Measurements from ENCODE around the gene SLC7A10. TPM values are rescaled to one million over a fixed set of nuclear protein-coding genes. Genes with fewer than 3 reads are reported as not detected.
"Not testable (repeated sequence)": the region's sequence is repeated elsewhere in the genome, so short reads cannot be mapped to it uniquely, and the experiment has no call there.

The SLC7A10 gene
- total RNA-seq, 1 experiment from 2014 or later, result not detected

DNA sequence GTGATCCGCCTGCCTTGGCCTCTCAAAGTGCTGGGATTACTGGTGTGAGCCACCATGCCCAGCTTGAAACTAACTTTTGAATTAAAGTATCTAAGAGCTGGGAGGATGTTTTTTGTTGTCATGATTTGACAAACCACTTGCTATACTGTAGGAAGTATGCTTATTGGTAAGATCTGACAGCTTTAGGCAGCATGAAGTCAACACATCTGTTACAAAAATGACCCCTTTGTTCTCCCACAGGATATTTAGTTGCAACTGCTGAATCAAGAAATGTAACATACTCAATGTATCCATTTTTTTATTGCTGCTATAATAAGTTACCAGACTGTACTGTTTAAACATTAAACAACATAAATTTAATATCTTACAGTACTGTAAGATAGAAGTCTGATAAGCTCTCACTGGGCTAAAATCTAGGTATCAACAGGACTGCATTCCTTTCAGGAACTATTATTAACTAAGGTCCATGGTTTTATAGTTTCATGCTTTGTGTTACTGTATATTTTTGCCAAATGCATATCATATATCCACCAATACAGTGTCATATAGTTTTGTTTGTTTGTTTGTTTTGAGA, 54.3 kb downstream of the SLC7A10 start:
- Mint-ChIP-seq H3K4me1 (ENCODE audit: low read depth, unreplicated experiment) (no peaks in the 10 kb centered on the region), H3K27me3 (ENCODE audit: insufficient read depth, unreplicated experiment) (no peaks in the 10 kb centered on the region), H3K9me3 (ENCODE audit: unreplicated experiment) (peaks cover 24% of the 10 kb centered on the region), H3K27ac (ENCODE audit: unreplicated experiment) (no peak overlapping the region), H3K36me3 (ENCODE audit: insufficient read depth, unreplicated experiment) (peaks cover 3% of the 10 kb centered on the region), H3K4me3 (ENCODE audit: unreplicated experiment) (no peak overlapping the region)
- Histone ChIP-seq H3K4me3 (ENCODE audit: low read depth, low read length) (no peak overlapping the region), H3K27me3 (replicated peaks; ENCODE audit: control insufficient read depth, insufficient read depth, low read length) (no peaks in the 10 kb centered on the region), H3K4me1 (0 out of 2 replicates have a peak, but pooled peaks cover 5% of the 10 kb centered on the region), H3K9me3 (peaks cover 17% of the 10 kb centered on the region; the same call in 1 of the 2 replicates), H3K36me3 (ENCODE audit: control insufficient read depth, insufficient read depth, low read length) (no peaks in the 10 kb centered on the region; the same call in 1 of the 2 replicates)
- no peak for DNase-seq
- BruUV-seq (replicated peaks), result no TSS peak
- CTCF ChIA-PET, result interaction anchor here (0.5 to 1.4 kb wide), 2 partner anchors 12 to 13 kb away, joined by 3 read pairs; no protein-coding TSS in a partner anchor
- POLR2A ChIA-PET, result no interaction called here
- TF ChIP-seq, protein P1, sequence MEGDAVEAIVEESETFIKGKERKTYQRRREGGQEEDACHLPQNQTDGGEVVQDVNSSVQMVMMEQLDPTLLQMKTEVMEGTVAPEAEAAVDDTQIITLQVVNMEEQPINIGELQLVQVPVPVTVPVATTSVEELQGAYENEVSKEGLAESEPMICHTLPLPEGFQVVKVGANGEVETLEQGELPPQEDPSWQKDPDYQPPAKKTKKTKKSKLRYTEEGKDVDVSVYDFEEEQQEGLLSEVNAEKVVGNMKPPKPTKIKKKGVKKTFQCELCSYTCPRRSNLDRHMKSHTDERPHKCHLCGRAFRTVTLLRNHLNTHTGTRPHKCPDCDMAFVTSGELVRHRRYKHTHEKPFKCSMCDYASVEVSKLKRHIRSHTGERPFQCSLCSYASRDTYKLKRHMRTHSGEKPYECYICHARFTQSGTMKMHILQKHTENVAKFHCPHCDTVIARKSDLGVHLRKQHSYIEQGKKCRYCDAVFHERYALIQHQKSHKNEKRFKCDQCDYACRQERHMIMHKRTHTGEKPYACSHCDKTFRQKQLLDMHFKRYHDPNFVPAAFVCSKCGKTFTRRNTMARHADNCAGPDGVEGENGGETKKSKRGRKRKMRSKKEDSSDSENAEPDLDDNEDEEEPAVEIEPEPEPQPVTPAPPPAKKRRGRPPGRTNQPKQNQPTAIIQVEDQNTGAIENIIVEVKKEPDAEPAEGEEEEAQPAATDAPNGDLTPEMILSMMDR (IDR thresholded peaks at IDR 0.05; ENCODE audit: insufficient read depth in 1 of 2, low read depth in 1 of 2, low read length in 1 of 2, severe bottlenecking in 1 of 2, unreplicated experiment in 1 of 2), result no peak
- intact Hi-C loops (cut with micrococcal nuclease; ENCODE audit: unreplicated experiment), result no loop called here

DNA sequence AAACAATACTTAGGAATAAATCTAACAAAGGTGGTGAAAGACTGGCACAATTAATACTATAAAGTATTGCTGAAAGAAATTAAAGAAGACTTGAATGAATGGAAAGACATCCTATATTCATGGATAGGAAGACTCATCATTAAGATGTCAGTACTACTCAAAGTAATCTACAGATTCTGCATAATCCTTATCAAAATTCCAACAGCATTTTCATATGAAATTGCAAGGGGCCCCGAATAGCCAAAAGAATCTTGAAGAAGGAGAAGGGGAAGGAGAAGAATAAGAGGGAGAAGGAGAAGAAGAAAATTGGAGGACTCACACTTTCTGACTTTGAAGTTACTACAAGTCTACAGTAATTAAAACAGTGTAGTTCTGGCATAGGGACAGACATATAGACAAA, 57.1 kb downstream of the SLC7A10 start:
- Mint-ChIP-seq H3K27ac (ENCODE audit: unreplicated experiment) (no peak overlapping the region), H3K9me3 (ENCODE audit: unreplicated experiment) (peaks cover 24% of the 10 kb centered on the region), H3K27me3 (ENCODE audit: insufficient read depth, unreplicated experiment) (no peaks in the 10 kb centered on the region), H3K4me3 (ENCODE audit: unreplicated experiment) (no peak overlapping the region), H3K4me1 (ENCODE audit: low read depth, unreplicated experiment) (no peaks in the 10 kb centered on the region), H3K36me3 (ENCODE audit: insufficient read depth, unreplicated experiment) (peaks cover 4% of the 10 kb centered on the region)
- BruUV-seq (replicated peaks), result no TSS peak
- no peak overlapping the region for H3K4me3 ChIP-seq (ENCODE audit: low read depth, low read length)
- H3K9me3 ChIP-seq, result peaks cover 17% of the 10 kb centered on the region; the same call in 1 of the 2 replicates
- H3K27me3 ChIP-seq (replicated peaks; ENCODE audit: control insufficient read depth, insufficient read depth, low read length), result no peaks in the 10 kb centered on the region
- no peaks in the 10 kb centered on the region; the same call in 1 of the 2 replicates for H3K36me3 ChIP-seq (ENCODE audit: control insufficient read depth, insufficient read depth, low read length)
- H3K4me1 ChIP-seq, result no peaks in the 10 kb centered on the region
- POLR2A ChIA-PET, result interaction anchor here (0.7 kb wide), 1 partner anchor 850 kb away, joined by 3 read pairs; no protein-coding TSS in a partner anchor
- CTCF ChIA-PET, result no interaction called here
- TF ChIP-seq, protein P1 (IDR thresholded peaks at IDR 0.05; ENCODE audit: insufficient read depth in 1 of 2, low read depth in 1 of 2, low read length in 1 of 2, severe bottlenecking in 1 of 2, unreplicated experiment in 1 of 2), result no peak
- DNase-seq, result no peak
- intact Hi-C loops (cut with micrococcal nuclease; ENCODE audit: unreplicated experiment), result no loop called here

DNA sequence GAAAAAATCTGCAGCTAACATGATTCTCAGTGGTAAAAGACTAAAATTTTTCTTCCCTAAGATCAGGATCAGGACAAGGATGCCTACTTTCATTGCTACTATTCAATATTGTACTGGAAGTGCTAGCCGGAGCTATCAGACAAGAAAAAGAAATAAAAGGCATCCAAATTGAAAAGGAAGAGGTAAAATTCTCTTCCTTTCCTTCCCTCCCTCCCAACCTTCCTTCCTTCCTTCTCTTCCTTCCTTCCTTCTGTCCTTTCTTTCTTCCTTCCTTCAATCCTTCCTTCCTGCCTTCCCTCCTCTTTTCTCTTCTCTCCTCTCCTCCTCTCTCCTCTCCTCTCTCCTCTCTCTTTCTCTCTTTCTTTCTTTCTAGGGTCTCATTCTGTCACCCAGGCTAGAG, 58.2 kb downstream of the SLC7A10 start:
- no peaks in the 10 kb centered on the region for H3K27me3 Mint-ChIP-seq (ENCODE audit: insufficient read depth, unreplicated experiment)
- TF ChIP-seq, protein P1 (IDR thresholded peaks at IDR 0.05; ENCODE audit: insufficient read depth in 1 of 2, low read depth in 1 of 2, low read length in 1 of 2, severe bottlenecking in 1 of 2, unreplicated experiment in 1 of 2), result no peak
- H3K9me3 Mint-ChIP-seq (ENCODE audit: unreplicated experiment), result peaks cover 24% of the 10 kb centered on the region
- no peaks in the 10 kb centered on the region for H3K27me3 ChIP-seq (replicated peaks; ENCODE audit: control insufficient read depth, insufficient read depth, low read length)
- ChIA-PET CTCF (no interaction called here), POLR2A (no interaction called here)
- no peak overlapping the region for H3K4me3 Mint-ChIP-seq (ENCODE audit: unreplicated experiment)
- H3K36me3 ChIP-seq (ENCODE audit: control insufficient read depth, insufficient read depth, low read length), result no peaks in the 10 kb centered on the region
- no peak overlapping the region for H3K4me3 ChIP-seq (ENCODE audit: low read depth, low read length)
- intact Hi-C loops (cut with micrococcal nuclease; ENCODE audit: unreplicated experiment), result no loop called here
- peaks cover 17% of the 10 kb centered on the region; the same call in 1 of the 2 replicates for H3K9me3 ChIP-seq
- H3K27ac Mint-ChIP-seq (ENCODE audit: unreplicated experiment), result no peak overlapping the region
- H3K4me1 Mint-ChIP-seq (ENCODE audit: low read depth, unreplicated experiment), result no peaks in the 10 kb centered on the region
- H3K36me3 Mint-ChIP-seq (ENCODE audit: insufficient read depth, unreplicated experiment), result peaks cover 4% of the 10 kb centered on the region
- no TSS peak for BruUV-seq (replicated peaks)
- no peak for DNase-seq
- H3K4me1 ChIP-seq, result no peaks in the 10 kb centered on the region

DNA sequence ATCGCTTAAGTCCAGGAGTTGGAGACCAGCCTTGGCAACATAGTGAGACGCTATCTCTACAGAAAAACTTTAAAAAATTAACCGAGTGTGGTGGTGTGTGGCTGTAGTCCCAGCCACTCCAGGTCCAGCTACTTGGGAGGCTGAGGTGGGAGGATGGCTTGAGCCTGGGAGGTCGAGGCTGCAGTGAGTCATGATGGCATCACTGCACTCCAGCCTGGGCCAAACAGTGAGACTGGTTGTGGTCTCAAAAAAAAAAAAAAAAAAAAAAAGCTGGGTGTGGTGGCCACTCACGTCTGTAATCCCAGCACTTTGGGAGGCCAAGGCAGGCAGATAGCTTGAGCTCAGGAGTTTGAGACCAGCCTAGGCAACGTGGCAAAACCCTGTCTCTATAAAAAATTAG, 59.6 kb downstream of the SLC7A10 start:
- H3K4me3 Mint-ChIP-seq (ENCODE audit: unreplicated experiment); H3K36me3 ChIP-seq (ENCODE audit: control insufficient read depth, insufficient read depth, low read length); H3K4me1 Mint-ChIP-seq (ENCODE audit: low read depth, unreplicated experiment); BruUV-seq (replicated peaks); H3K27me3 ChIP-seq (replicated peaks; ENCODE audit: control insufficient read depth, insufficient read depth, low read length); H3K4me3 ChIP-seq (ENCODE audit: low read depth, low read length); H3K4me1 ChIP-seq; DNase-seq; H3K27me3 Mint-ChIP-seq (ENCODE audit: insufficient read depth, unreplicated experiment); H3K27ac Mint-ChIP-seq (ENCODE audit: unreplicated experiment); H3K36me3 Mint-ChIP-seq (ENCODE audit: insufficient read depth, unreplicated experiment); intact Hi-C loops (cut with micrococcal nuclease; ENCODE audit: unreplicated experiment): not testable (repeated sequence)
- peaks cover 24% of the 10 kb centered on the region for H3K9me3 Mint-ChIP-seq (ENCODE audit: unreplicated experiment)
- ChIA-PET POLR2A (interaction anchor here (1.3 kb wide), 1 partner anchor 11 kb away, joined by 15 read pairs; no protein-coding TSS in a partner anchor), CTCF (interaction anchor here (0.8 kb wide), 1 partner anchor 18 kb away, joined by 5 read pairs; no protein-coding TSS in a partner anchor)
- H3K9me3 ChIP-seq, result peaks cover 17% of the 10 kb centered on the region; the same call in 1 of the 2 replicates

All from Caco-2 (cell line).